IPS-NIHi11 (cell line): ENCODE results near the gene CNTNAP4.

Experiments used
- DNase-seq: peaks from one replicate; pipeline ENCODE4 v3.0.0; 2012; ENCODE audit warnings: mixed read lengths, low spot score

Gene CNTNAP4

GRCh38 chr16:76396977-76397376 is 119.8 kb downstream of the CNTNAP4 start:
- no peak for DNase-seq

- no peak for DNase-seq
Measured at GRCh38 chr16:76409706-76410105, 132.5 kb downstream of the CNTNAP4 start.

GRCh38 chr16:76421571-76421970 is 144.4 kb downstream of the CNTNAP4 start:
- DNase-seq, result no peak

- DNase-seq, result no peak
Measured at GRCh38 chr16:76428858-76429257, 151.7 kb downstream of the CNTNAP4 start.

GRCh38 chr16:76441391-76441790 is 164.2 kb downstream of the CNTNAP4 start:
- no peak for DNase-seq

- no peak for DNase-seq
Measured at GRCh38 chr16:76441876-76442275, 164.7 kb downstream of the CNTNAP4 start.

- no peak for DNase-seq
Measured at GRCh38 chr16:76443973-76444372, 166.8 kb downstream of the CNTNAP4 start.

GRCh38 chr16:76444832-76445231 is 167.6 kb downstream of the CNTNAP4 start:
- DNase-seq, result no peak

- no peak for DNase-seq
Measured at GRCh38 chr16:76445815-76446214, 168.6 kb downstream of the CNTNAP4 start.

- no peak for DNase-seq
Measured at GRCh38 chr16:76446251-76446650, 169.1 kb downstream of the CNTNAP4 start.

- no peak for DNase-seq
Measured at GRCh38 chr16:76450890-76451289, 173.7 kb downstream of the CNTNAP4 start.

- no peak for DNase-seq
Measured at GRCh38 chr16:76455257-76455656, 178.1 kb downstream of the CNTNAP4 start.

- DNase-seq, result no peak
Measured at GRCh38 chr16:76456016-76456415, 178.8 kb downstream of the CNTNAP4 start.

- no peak for DNase-seq
Measured at GRCh38 chr16:76459111-76459510, 181.9 kb downstream of the CNTNAP4 start.

GRCh38 chr16:76461836-76462235 is 184.6 kb downstream of the CNTNAP4 start:
- no peak for DNase-seq

- DNase-seq, result no peak
Measured at GRCh38 chr16:76464955-76465620, 187.9 kb downstream of the CNTNAP4 start.

- DNase-seq, result no peak
Measured at GRCh38 chr16:76466871-76467270, 189.7 kb downstream of the CNTNAP4 start.

GRCh38 chr16:76474048-76474447 is 196.8 kb downstream of the CNTNAP4 start:
- peak; percentile 20 for DNase-seq

GRCh38 chr16:76478105-76478504 is 200.9 kb downstream of the CNTNAP4 start:
- DNase-seq, result no peak

- DNase-seq, result no peak
Measured at GRCh38 chr16:76483307-76483909, 206.2 kb downstream of the CNTNAP4 start.

- DNase-seq, result no peak
Measured at GRCh38 chr16:76484020-76484419, 206.8 kb downstream of the CNTNAP4 start.

GRCh38 chr16:76486740-76487139 is 209.5 kb downstream of the CNTNAP4 start:
- no peak for DNase-seq

- DNase-seq, result no peak
Measured at GRCh38 chr16:76487411-76488064, 210.3 kb downstream of the CNTNAP4 start.

GRCh38 chr16:76488065-76488417 is 210.8 kb downstream of the CNTNAP4 start:
- DNase-seq, result no peak
